SU-DHL-6 (cell line): ENCODE results near the gene PFDN1.

Source experiments
- H2AFZ ChIP-seq: fragments of 200-600 bp; sonication (generic); 2 replicates; pipeline ENCODE4 v1.6.1; 2014; ENCODE audit warnings: low read depth, mild to moderate bottlenecking, moderate library complexity, mixed read lengths, antibody characterized with exemption, low read length; ENCODE audit not compliant: severe bottlenecking
- H3F3A ChIP-seq: fragments of 200-600 bp; shearing (Covaris generic); 2 replicates; pipeline ENCODE4 v1.6.0; 2016; ENCODE audit warnings: antibody characterized with exemption, mild to moderate bottlenecking; ENCODE audit not compliant: insufficient read depth
- H3K27ac ChIP-seq: fragments of 200-600 bp; sonication (generic); 2 replicates; pipeline ENCODE4 v1.5.1; 2016; ENCODE audit warnings: low read depth, mild to moderate bottlenecking, low read length, moderate library complexity, mixed read lengths
- H3K27me3 ChIP-seq: fragments of 200-600 bp; sonication (generic), shearing (Covaris generic); 2 replicates; pipeline ENCODE4 v1.6.0; 2014; ENCODE audit warnings: mild to moderate bottlenecking, low read length
- H3K36me3 ChIP-seq: fragments of 200-600 bp; sonication (generic); 2 replicates; pipeline ENCODE4 v1.6.1; 2014; ENCODE audit warnings: mild to moderate bottlenecking, low read length, mixed read lengths
- H3K4me2 ChIP-seq: fragments of 300-600, 200-600 bp; shearing (Covaris generic), sonication (generic); 2 replicates; pipeline ENCODE4 v1.6.0; 2014; ENCODE audit warnings: low read length, low read depth, mild to moderate bottlenecking; ENCODE audit not compliant: poor library complexity, severe bottlenecking
- H3K4me3 ChIP-seq: fragments of 200-600 bp; sonication (generic); 2 replicates; pipeline ENCODE4 v1.5.1; 2014; ENCODE audit warnings: antibody characterized with exemption, low read length, mild to moderate bottlenecking, mixed read lengths; ENCODE audit not compliant: insufficient read depth, poor library complexity, severe bottlenecking
- H3K79me2 ChIP-seq: fragments of 200-600 bp; sonication (generic); 2 replicates; pipeline ENCODE4 v1.6.1; 2014; ENCODE audit warnings: mild to moderate bottlenecking, low read length, moderate library complexity; ENCODE audit not compliant: insufficient read depth
- H3K9ac ChIP-seq: fragments of 200-600 bp; sonication (generic); 2 replicates; pipeline ENCODE4 v1.7.0; 2014; ENCODE audit warnings: mild to moderate bottlenecking, low read length
- H3K9me2 ChIP-seq: fragments of 200-600 bp; sonication (generic); replicated peaks from 2 replicates; pipeline ENCODE4 v1.6.1; 2014; ENCODE audit warnings: low read length; ENCODE audit not compliant: insufficient read depth
- H3K9me3 ChIP-seq: fragments of 200-600 bp; sonication (generic); 2 replicates; pipeline ENCODE4 v1.6.1; 2014; ENCODE audit warnings: low read length, mixed read lengths; ENCODE audit not compliant: insufficient read depth
- H4K20me1 ChIP-seq: fragments of 200-600 bp; sonication (generic); 2 replicates; pipeline ENCODE4 v1.6.1; 2014; ENCODE audit warnings: low read depth, mild to moderate bottlenecking, antibody characterized with exemption, low read length, moderate library complexity, mixed read lengths
- CTCF ChIP-seq: fragments of 200-600 bp; sonication (generic); IDR thresholded peaks from one replicate; pipeline ENCODE4 v1.5.1; 2017; ENCODE audit warnings: antibody characterized with exemption, mild to moderate bottlenecking, low read length, moderate library complexity; ENCODE audit not compliant: insufficient read depth, poor library complexity, severe bottlenecking
- EZH2phosphoT487 ChIP-seq: fragments of 200-600 bp; sonication (generic), shearing (Covaris generic); conservative IDR thresholded peaks from 2 replicates; pipeline ENCODE4 v1.6.1; 2018; ENCODE audit warnings: mild to moderate bottlenecking, antibody characterized with exemption, low read length, moderate library complexity, mixed read lengths

Gene PFDN1

GRCh38 chr5:140339636-140340035 lies 36.7 kb upstream of the PFDN1 start:
- Histone ChIP-seq H3K27ac (no peak overlapping the region), H3K27me3 (no peaks in the 10 kb centered on the region), H3K4me3 (no peak overlapping the region), H3K79me2 (no peaks in the 10 kb centered on the region), H3K4me2 (no peak overlapping the region), H3K36me3 (no peaks in the 10 kb centered on the region), H3K9me2 (no peaks in the 10 kb centered on the region), H2AFZ (no peak overlapping the region), H3F3A (no peaks in the 10 kb centered on the region), H3K9ac (no peak overlapping the region), H3K9me3 (no peaks in the 10 kb centered on the region), H4K20me1 (no peaks in the 10 kb centered on the region)
- TF ChIP-seq EZH2phosphoT487: no peak

GRCh38 chr5:140338908-140339307 lies 36.0 kb upstream of the PFDN1 start:
- Histone ChIP-seq H3K4me2 (no peak overlapping the region), H2AFZ (no peak overlapping the region), H3K9me2 (no peaks in the 10 kb centered on the region), H3K9me3 (no peaks in the 10 kb centered on the region), H3K9ac (no peak overlapping the region), H3F3A (no peaks in the 10 kb centered on the region), H3K4me3 (no peak overlapping the region), H4K20me1 (no peaks in the 10 kb centered on the region), H3K79me2 (no peaks in the 10 kb centered on the region), H3K27me3 (no peaks in the 10 kb centered on the region), H3K36me3 (no peaks in the 10 kb centered on the region), H3K27ac (no peak overlapping the region)
- TF ChIP-seq EZH2phosphoT487 (no peak), CTCF (no peak)

GRCh38 chr5:140338336-140338735 lies 35.4 kb upstream of the PFDN1 start:
- no peaks in the 10 kb centered on the region for H3F3A ChIP-seq
- H2AFZ ChIP-seq: no peak overlapping the region
- TF ChIP-seq CTCF (no peak), EZH2phosphoT487 (no peak)
- no peaks in the 10 kb centered on the region for H3K9me2 ChIP-seq
- no peaks in the 10 kb centered on the region for H3K36me3 ChIP-seq
- H3K9me3 ChIP-seq: no peaks in the 10 kb centered on the region
- H3K27me3 ChIP-seq: no peaks in the 10 kb centered on the region
- no peak overlapping the region for H3K27ac ChIP-seq
- no peak overlapping the region for H3K4me3 ChIP-seq
- no peaks in the 10 kb centered on the region for H3K79me2 ChIP-seq
- H3K9ac ChIP-seq: no peak overlapping the region
- H3K4me2 ChIP-seq: no peak overlapping the region
- H4K20me1 ChIP-seq: no peaks in the 10 kb centered on the region

- no peak overlapping the region for H3K4me3 ChIP-seq
- no peaks in the 10 kb centered on the region for H3K36me3 ChIP-seq
- H3K9ac ChIP-seq: no peak overlapping the region
- H2AFZ ChIP-seq: no peak overlapping the region
- H3F3A ChIP-seq: no peaks in the 10 kb centered on the region
- no peak overlapping the region for H3K4me2 ChIP-seq
- no peak overlapping the region for H3K27ac ChIP-seq
- no peaks in the 10 kb centered on the region for H3K9me2 ChIP-seq
- H4K20me1 ChIP-seq: no peaks in the 10 kb centered on the region
- no peaks in the 10 kb centered on the region for H3K27me3 ChIP-seq
- H3K79me2 ChIP-seq: no peaks in the 10 kb centered on the region
- H3K9me3 ChIP-seq: no peaks in the 10 kb centered on the region
- TF ChIP-seq EZH2phosphoT487 (no peak), CTCF (no peak)
Measured at GRCh38 chr5:140337880-140338279, 35.0 kb upstream of the PFDN1 start.
